CD4-positive, alpha-beta T cell treated with Interferon gamma for 1 hour (primary cell): ENCODE measurements around the gene SCT.
A peak's percentile ranks its signal among the peaks of the same experiment; 100 is the strongest.

Experiments used
- DNase-seq: peaks from one replicate; pipeline ENCODE4 v3.0.0-alpha.2; 2020

Gene SCT

DNA sequence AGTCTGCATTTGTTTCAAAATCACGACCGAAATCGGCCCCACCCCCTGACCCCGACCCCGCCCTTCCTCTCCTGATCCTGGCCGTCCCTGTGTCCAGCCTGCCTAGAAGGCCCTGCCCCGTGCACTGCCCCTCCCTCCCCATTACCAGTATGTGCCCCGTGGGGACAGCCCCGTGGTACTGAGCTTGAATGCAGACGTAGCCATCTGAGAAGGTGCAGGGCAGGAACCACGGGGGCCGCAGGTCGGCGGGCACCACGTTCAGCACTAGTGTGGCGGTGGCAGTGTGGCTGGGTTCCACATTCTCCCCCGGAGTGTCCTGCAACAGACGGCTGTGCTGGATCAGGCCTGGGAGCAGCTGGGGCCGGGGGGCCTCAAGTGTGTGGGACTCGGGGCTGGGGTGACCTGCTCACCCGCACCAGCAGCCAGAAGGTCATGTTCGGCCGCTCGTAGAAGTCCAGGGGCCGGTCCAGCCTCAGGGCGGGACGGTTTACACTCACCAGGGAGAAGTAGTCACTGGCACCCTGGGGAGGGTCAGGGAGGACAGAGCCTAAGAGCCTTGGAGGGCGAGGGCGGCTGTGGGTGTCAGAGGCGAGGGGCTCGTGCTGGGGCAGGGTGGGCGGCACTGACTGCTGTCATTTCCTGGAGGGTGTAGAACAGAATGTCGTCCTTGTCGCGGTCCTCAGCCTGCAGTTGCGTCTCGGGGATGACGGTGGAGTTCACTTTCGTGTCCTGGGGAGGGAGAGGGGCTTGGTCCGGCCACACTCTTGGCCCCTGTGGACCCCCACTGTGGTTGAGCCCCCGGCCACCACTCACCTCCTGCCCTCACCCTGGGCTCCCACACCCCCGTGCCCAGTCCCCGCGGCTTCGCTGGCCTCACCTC, 5.8 kb downstream of the SCT start:
- DNase-seq: no peak

GRCh38 chr11:620201-620600, 6.8 kb downstream of the SCT start:
- DNase-seq: no peak

DNA sequence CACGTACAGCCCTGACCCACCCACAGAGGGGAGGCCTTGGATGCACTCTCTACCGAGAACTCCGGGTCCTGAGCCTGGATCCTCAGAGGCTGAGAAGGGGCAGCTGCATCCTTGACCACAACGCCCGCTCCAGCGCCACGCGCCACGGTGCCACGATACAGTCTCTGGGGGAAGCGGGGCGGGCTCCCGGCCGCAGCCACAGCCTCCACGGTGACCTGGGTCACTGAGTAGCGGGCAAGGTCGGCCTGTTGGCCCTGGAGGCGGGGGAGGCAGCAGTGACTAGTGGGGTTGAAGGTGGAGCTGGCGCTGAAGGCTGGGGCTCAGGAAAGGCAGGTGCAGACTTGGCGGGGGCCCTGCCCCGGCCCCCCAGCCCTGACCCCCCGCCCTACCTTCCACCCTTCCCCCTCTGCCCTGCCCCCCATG, 7.3 kb downstream of the SCT start:
- no peak for DNase-seq

- DNase-seq: no peak
Measured at GRCh38 chr11:618856-619627, 7.9 kb downstream of the SCT start.

DNA sequence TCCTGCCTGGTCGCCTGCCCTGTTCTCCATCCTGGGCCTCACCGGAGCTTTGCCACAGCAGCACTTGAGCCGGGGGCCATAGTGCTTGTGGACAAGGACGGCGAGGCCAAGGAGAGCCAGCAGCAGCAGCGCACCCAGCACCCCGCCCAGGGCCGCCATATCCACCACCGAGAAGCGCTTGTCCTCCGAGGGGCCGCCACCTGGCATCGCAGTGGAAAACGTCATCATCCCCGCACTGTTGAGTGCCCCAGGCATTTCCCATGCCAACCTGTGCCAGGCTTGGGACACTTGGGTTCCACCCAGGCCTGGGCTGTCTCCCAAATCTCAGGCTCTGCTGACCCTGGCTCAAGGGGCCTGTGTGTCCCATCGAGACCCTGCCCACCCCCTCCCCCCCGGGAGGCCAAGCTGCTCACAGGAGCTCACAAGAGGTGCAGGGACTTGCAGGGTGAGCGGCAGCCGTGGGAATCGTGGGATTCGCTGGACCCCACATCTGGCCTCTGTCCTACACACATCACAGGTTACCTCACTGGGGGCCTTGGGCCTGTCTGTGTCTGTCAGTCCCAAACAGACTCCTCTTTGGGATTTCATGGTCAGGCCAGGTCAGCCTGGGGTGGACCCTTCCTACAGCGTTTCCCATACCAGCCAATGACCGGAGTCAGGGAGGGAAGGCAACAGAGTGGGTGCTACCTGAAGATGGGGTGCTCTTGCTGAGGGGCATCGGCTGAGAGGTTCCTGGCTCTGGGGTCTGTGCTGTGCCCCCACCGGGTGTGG, 8.9 kb downstream of the SCT start:
- no peak for DNase-seq

- no peak for DNase-seq
Measured at GRCh38 chr11:617199-617911, 9.6 kb downstream of the SCT start.

DNA sequence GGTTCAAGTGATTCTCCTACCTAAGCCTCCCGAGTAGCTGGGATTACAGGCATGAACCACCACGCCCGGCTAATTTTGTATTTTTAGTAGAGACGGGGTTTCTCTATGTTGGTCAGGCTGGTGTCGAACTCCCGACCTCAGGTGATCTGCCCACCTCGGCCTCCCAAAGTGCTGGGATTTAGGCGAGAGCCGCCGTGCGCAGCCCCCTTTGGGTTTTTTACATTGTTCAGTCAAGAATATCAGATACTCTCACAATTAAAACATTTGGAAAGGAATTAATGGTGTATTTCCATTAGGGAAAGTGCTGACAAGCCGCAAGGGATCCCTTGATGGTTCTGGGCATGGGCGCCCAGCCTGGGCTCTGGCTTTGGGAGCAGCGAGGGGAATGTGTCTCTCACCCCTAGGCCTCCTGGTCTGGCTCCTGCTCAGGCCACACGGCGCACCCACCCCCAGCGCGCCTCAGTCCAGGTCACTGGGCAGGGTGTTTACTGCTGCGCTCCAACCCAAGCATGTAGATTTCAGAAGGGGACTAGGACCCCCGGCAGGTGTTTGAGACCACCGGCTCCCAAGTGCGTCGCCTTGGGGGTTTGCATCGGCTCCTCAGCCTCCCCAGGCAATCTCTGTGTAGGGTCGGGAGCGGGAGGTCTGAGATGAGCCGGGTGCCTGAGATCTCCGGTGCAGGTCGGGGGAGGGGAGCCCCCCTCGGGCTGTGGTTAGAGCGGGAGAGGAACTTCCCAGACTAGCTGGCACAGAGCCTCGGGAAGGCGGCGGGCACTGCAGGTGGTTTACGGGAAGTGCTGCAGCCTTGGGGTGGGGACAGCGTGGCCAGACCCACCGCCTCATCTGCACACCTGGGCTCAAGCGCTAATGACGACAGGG, 10.4 kb downstream of the SCT start:
- DNase-seq: no peak

- peak; percentile 93 for DNase-seq
Measured at GRCh38 chr11:615504-616319, 11.3 kb downstream of the SCT start, which contains the start of gene IRF7. Gene IRF7 (minus strand): TSS chr11:615950. CDS start chr11:615364, 586 bp downstream.

- DNase-seq: no peak
Measured at GRCh38 chr11:614623-615503, 12.1 kb downstream of the SCT start.

DNA sequence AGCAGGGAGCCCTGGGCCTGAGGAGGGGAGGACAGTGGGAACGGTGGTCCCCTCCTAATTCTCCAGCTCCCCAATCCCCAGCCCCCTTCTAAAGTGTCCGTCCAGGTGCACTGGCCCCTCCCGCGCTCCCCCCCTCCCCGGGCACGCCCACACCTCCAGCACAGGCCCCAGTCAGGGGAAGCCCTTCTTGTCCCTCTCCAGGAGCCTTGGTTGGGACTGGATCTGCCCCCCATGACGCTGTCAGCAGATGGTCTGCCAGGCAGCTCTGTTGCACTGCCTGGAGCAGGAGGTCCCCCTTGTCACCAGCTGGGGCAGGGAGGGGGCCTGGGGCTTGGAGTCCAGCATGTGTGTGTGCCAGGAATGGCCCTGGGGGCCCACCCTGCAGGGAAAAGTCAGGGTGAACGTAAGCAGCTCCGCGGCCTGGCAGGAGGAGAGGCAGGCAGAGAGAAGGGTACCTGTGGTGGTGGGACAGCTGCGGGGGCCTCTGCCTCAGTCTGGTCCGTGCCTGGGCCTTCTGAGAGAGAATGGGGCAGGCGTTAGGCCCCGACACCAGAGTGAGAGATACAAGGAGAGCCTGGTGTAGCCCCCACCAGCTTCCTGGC, 12.9 kb downstream of the SCT start:
- no peak for DNase-seq

- peak; percentile 85 for DNase-seq
Measured at GRCh38 chr11:613369-613968, 13.5 kb downstream of the SCT start.

DNA sequence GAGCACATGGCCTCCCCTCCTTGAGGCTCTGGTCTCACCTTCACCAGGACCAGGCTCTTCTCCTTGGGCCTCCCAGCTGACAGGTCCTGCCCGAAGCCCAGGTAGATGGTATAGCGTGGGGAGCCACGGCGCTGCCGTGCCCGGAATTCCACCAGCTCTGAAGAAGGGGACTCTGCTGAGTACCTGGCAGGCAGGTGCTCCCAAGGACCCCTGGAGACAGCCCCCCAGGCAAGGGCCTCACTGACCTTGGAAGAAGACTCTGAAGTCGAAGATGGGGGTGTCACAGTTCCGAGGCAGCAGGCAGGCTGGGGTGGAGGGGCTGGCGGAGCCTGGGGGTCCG, 14.1 kb downstream of the SCT start:
- no peak for DNase-seq

DNA sequence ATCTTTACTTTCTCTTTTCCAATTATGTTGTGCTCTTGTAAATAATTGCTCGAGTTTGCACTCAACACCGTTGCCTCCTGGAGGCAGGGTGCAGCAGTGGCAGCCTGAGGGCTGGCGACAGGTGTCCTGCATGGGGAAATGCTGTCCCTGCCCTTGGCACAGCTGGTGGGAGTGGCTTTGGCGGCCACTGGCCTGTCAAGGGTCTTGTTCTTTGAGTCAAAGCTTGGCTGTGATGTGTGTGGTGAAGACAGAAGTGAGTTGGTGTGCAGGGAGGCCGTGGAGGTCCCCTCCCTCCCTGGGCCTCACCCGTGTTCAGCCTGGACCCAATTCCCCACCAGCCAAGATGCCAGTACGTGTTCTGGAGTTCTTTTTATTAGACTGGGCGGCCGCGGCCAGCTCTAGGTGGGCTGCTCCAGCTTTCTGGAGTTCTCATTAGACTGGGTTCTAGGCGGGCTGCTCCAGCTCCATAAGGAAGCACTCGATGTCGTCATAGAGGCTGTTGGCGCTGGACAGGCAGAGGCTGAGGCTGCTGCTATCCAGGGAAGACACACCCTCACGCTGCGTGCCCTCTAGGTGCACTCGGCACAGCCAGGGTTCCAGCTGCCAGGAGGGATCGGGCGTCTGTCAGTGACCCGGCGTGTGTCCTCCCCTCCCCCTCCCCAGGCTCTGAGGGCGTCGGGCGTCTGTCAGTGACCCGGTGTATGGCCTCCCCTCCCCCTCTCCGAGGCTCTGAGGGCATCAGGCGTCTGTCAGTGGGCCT, 14.6 kb downstream of the SCT start:
- DNase-seq: no peak

DNA sequence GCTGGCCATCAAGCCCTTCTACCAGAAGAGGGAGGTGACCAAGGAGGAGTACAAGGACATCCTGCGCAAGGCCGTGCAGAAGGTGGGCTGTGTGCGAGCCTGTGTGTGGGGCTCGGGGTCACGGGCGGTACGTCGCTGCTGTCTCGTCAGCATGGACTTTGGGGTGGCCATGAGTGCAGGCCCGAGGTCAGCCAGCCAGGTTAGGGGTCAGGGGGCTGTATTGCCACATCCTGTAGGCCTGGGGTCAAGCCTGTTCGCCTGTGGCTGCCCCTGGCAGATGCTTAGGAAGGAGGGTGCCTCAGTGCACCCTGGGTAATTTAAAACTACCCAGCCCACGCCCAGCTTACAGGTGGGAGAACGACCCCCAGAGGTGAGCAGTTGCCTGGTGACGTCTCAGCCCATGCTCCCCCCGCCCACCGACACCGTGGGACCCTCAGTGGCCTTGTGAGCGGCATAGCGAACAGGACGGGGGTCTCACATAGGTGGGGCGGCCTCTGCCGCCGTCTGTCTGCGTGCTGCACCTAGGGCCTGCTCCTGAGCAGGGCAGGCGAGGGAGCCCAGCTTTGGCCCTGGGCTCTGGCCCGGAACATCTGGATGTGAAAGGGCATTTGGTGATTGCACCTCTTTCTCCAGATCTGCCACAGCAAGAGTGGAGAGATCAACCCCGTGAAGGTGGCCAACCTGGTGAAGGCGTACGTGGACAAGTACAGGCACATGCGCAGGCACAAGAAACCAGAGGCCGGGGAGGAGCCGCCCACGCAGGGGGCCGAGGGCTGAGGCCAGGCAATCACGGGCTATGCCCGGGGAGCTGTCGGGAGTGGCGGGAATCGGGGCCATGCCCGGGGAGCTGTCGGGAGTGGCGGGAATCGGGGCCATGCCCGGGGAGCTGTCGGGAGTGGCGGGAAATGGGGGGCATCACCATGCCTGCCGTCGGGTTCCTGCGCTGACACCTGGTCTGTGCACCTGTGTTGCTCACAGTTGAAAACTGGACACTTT, 15.7 kb downstream of the SCT start:
- DNase-seq: no peak

DNA sequence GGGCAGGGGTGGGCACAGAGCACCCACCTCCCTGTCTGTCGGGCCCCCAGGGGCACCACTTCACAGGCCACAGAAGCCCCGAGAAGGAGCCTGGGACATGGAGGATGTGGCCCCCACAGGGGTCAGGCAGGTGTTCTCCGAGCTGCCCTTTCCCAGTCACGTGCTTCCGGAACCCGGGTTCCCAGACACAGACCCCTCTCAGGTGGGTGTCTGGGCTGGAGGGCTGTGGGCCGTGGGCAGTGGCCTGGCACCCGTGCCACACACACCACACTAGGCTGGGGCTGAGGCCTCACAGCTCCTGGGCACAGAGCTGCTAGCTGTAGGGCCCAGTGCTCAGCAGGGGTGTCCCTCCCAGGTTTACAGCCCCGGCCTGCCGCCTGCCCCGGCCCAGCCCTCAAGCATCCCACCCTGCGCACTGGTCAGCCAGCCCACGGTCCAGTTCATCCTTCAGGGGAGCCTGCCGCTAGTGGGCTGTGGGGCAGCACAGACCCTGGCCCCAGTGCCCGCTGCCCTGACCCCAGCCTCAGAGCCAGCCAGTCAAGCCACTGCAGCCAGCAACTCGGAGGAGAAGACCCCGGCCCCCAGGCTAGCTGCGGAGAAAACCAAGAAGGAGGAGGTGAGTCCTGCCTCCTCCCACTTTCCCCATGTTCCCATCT, 16.7 kb downstream of the SCT start:
- DNase-seq: no peak

DNA sequence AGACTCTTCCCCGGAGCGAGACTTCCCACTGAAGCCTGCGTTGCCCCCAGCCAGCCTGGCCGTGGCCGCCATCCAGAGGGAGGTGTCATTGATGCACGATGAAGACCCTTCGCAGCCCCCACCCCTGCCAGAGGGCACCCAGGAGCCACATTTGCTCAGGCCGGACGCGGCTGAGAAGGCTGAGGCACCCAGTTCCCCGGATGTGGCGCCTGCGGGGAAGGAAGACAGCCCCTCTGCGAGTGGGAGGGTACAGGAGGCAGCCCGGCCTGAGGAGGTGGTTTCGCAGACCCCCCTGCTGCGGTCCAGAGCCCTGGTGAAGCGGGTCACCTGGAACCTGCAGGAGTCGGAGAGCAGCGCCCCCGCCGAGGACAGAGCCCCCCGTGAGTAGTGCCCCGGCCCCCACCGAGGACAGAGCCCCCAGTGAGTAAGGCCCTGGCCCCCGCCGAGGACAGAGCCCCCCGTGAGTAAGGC, 17.6 kb downstream of the SCT start:
- no peak for DNase-seq
